Activated CD8-positive, alpha-beta T cell treated with anti-CD3 and anti-CD28 coated beads for 36 hours (primary cell): ENCODE results near the gene CDCA5. TPM values are rescaled to one million over a fixed set of nuclear protein-coding genes. Genes with fewer than 3 reads are reported as not detected.
"Not testable (repeated sequence)": the region's sequence is repeated elsewhere in the genome, so short reads cannot be mapped to it uniquely, and the experiment has no call there.

Source experiments
- ATAC-seq: fragments of 200-7000 bp; cut with Tn5 transposase; one replicate; pipeline ENCODE4 v1.10.0; 2021; ENCODE audit warnings: mild to moderate bottlenecking, moderate library complexity
- CTCF ChIA-PET: fragments of 350-600 bp; sonication (Branson Sonifier 250); formaldehyde crosslinking; loops from one replicate; lab custom pipeline; 2021; ENCODE audit warnings: antibody characterized with exemption; lab: Charles Lee
- POLR2A ChIA-PET: fragments of 350-600 bp; sonication (Branson Sonifier 250); formaldehyde crosslinking; loops from one replicate; lab custom pipeline; 2021; ENCODE audit warnings: antibody characterized with exemption; lab: Charles Lee
- DNase-seq: peaks from one replicate; pipeline ENCODE4 v3.0.0-alpha.2; 2020
- H3K27ac Mint-ChIP-seq: one replicate; pipeline ENCODE4 v1.8.0; 2021; ENCODE audit warnings: mild to moderate bottlenecking, mixed read lengths
- H3K27me3 Mint-ChIP-seq: one replicate; pipeline ENCODE4 v1.8.0; 2021; ENCODE audit warnings: mixed read lengths
- H3K36me3 Mint-ChIP-seq: one replicate; pipeline ENCODE4 v1.8.0; 2021; ENCODE audit warnings: low read depth, mixed read lengths
- H3K4me1 Mint-ChIP-seq: one replicate; pipeline ENCODE4 v1.8.0; 2021; ENCODE audit warnings: low read depth, mixed read lengths
- H3K4me3 Mint-ChIP-seq: one replicate; pipeline ENCODE4 v1.8.0; 2021; ENCODE audit warnings: mild to moderate bottlenecking, moderate library complexity, mixed read lengths
- H3K9me3 Mint-ChIP-seq: one replicate; pipeline ENCODE4 v1.8.0; 2021; ENCODE audit warnings: mixed read lengths
- intact Hi-C: fragments of 100-400 bp; cut with micrococcal nuclease; formaldehyde crosslinking; loops from one replicate; pipeline ENCODE4 v1.10.0; 2022
- total RNA-seq, 2 experiments: library from RNA; stranded (reverse); gene quantifications; one replicate each; pipeline ENCODE4 v1.2.3, GENCODE V29; 2021
- TF ChIP-seq, protein P1 (sequence below): fragments of 200-600 bp; IDR thresholded peaks from one replicate; pipeline ENCODE4 v1.8.0; 2022; ENCODE audit warnings: antibody characterized with exemption, mild to moderate bottlenecking

The CDCA5 gene
- total RNA-seq, 2 experiments from 2014 or later: 112 TPM

DNA sequence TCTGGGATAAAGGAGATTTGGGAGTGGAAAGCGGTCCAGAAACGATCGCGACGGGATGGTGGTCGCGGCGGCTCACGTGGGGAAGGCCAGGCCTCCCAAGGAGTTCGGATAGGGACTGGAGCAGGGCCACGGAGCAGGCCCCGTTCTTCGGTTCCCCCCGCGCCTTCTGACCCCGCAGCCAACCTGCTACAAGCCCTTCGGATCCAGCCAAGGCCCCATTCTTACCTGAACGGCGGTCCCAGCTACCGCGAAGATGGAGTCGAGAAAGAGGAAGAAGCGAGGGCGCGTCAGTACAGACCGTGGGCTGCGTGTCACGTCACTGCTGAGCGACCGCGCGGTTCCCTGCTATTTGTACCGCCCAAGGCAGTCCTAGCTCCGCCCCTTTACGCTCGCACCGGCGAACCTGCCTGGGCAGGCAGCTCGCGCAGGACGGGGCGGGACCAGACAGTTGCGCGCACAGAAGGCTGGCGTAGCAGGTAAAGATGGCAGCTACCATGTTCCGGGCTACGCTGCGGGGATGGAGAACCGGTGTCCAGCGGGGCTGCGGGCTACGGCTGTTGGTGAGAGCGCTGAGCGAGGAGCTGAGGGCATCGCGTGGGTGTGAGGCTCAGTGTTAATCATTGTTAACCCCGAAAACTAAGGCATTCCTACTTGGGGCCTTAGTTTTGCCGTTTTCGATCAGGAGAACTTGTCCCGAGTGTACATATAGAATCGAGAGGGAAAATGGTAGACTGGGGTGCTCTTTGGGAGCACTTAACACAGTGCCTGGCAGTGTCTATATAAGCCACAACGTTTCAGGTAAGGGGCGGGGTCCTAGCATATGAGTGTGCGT lies 38.2 kb upstream of the CDCA5 start, which contains the start of the genes FAU and MRPL49:
Gene FAU (minus strand): TSS at position 270 of the 832 bp plus-strand sequence. CDS start 321 bp downstream, outside the sequence.
Gene MRPL49 (plus strand): TSS at position 457 of the 832 bp plus-strand sequence. CDS start 26 bp downstream, at position 483.
- Mint-ChIP-seq H3K9me3 (no peaks in the 10 kb centered on the region), H3K27me3 (no peaks in the 10 kb centered on the region), H3K36me3 (peaks cover 59% of the 10 kb centered on the region), H3K27ac (peak within 1 kb of the TSS; percentile 99), H3K4me3 (peak within 1 kb of the TSS; percentile 100), H3K4me1 (peaks cover 42% of the 10 kb centered on the region)
- CTCF ChIA-PET: interaction anchor here (1.0 to 2.3 kb wide), 13 partner anchors 8 to 262 kb away, joined by 3 to 29 read pairs (median 6); partner anchors contain the start of genes CAPN1, POLA2, SYVN1 and TM7SF2
- POLR2A ChIA-PET: interaction anchor here (0.6 to 16.2 kb wide), 15 partner anchors 9 to 377 kb away, joined by 3 to 294 read pairs (median 4); partner anchors contain the start of genes ARL2, MALAT1, POLA2 and SYVN1
- DNase-seq (peak; percentile 100), ATAC-seq (peak; percentile 86)
- TF ChIP-seq, protein P1, sequence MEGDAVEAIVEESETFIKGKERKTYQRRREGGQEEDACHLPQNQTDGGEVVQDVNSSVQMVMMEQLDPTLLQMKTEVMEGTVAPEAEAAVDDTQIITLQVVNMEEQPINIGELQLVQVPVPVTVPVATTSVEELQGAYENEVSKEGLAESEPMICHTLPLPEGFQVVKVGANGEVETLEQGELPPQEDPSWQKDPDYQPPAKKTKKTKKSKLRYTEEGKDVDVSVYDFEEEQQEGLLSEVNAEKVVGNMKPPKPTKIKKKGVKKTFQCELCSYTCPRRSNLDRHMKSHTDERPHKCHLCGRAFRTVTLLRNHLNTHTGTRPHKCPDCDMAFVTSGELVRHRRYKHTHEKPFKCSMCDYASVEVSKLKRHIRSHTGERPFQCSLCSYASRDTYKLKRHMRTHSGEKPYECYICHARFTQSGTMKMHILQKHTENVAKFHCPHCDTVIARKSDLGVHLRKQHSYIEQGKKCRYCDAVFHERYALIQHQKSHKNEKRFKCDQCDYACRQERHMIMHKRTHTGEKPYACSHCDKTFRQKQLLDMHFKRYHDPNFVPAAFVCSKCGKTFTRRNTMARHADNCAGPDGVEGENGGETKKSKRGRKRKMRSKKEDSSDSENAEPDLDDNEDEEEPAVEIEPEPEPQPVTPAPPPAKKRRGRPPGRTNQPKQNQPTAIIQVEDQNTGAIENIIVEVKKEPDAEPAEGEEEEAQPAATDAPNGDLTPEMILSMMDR: no peak
- intact Hi-C loops: no loop called here

GRCh38 chr11:65121447-65121864 lies 37.6 kb upstream of the CDCA5 start:
- intact Hi-C loops: no loop called here

GRCh38 chr11:65120831-65121230 lies 37.0 kb upstream of the CDCA5 start:
- intact Hi-C loops: no loop called here
- Mint-ChIP-seq H3K27ac (peak overlapping the region; percentile 99), H3K4me3 (peak overlapping the region; percentile 100), H3K9me3 (no peaks in the 10 kb centered on the region), H3K27me3 (no peaks in the 10 kb centered on the region), H3K36me3 (peaks cover 63% of the 10 kb centered on the region), H3K4me1 (peaks cover 48% of the 10 kb centered on the region)
- ChIA-PET POLR2A (interaction anchor here (1.3 to 16.2 kb wide), 10 partner anchors 8 to 379 kb away, joined by 4 to 294 read pairs (median 8); partner anchors contain the start of genes ARL2, MALAT1, POLA2 and SYVN1), CTCF (interaction anchor here (0.9 to 2.3 kb wide), 9 partner anchors 9 to 191 kb away, joined by 3 to 29 read pairs (median 6); partner anchors contain the start of genes SYVN1 and TM7SF2)
- TF ChIP-seq, protein P1: no peak
- ATAC-seq: no peak
- no peak for DNase-seq

More at GRCh38 chr11:65121447-65121864, 37.6 kb upstream of the CDCA5 start:
- ATAC-seq (no peak), DNase-seq (peak; percentile 49)
- Mint-ChIP-seq H3K27me3 (no peaks in the 10 kb centered on the region), H3K4me1 (peaks cover 44% of the 10 kb centered on the region), H3K4me3 (peak overlapping the region; percentile 100), H3K27ac (peak overlapping the region; percentile 99), H3K36me3 (peaks cover 60% of the 10 kb centered on the region), H3K9me3 (no peaks in the 10 kb centered on the region)
- ChIA-PET POLR2A (interaction anchor here (0.9 to 16.2 kb wide), 15 partner anchors 9 to 378 kb away, joined by 3 to 294 read pairs (median 4); partner anchors contain the start of genes ARL2, MALAT1, POLA2 and SYVN1), CTCF (interaction anchor here (0.9 to 2.3 kb wide), 15 partner anchors 8 to 262 kb away, joined by 3 to 29 read pairs (median 4); partner anchors contain the start of genes CAPN1, POLA2, SYVN1 and TM7SF2)
- TF ChIP-seq, protein P1: no peak

DNA sequence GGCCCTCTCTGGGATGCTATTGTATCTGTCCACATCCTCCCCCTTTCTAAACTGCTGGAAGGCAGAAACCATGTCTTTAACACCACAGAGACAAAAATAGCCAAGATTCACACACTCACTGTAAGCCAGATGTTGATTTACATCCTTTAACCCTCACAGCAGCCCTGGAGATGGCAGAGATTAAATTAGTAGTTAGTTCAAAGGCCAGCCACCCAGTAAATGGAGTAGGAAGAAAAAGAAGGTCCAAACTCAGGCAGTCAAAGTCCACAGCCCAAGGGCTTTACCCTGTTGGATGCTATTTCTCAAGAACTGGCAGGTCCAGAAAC lies 35.8 kb upstream of the CDCA5 start:
- ATAC-seq (no peak), DNase-seq (no peak)
- POLR2A ChIA-PET: interaction anchor here (0.5 to 16.2 kb wide), 7 partner anchors 10 to 380 kb away, joined by 3 to 294 read pairs (median 6); partner anchors contain the start of genes MALAT1, SYVN1 and VPS51
- peak overlapping the region; percentile 99 for H3K27ac Mint-ChIP-seq
- H3K4me1 Mint-ChIP-seq: peaks cover 55% of the 10 kb centered on the region
- CTCF ChIA-PET: interaction anchor here (1.1 to 3.4 kb wide), 3 partner anchors 12 to 271 kb away, joined by 3 to 17 read pairs (median 4); partner anchors contain the start of gene SYVN1
- H3K36me3 Mint-ChIP-seq: peaks cover 65% of the 10 kb centered on the region
- TF ChIP-seq, protein P1: no peak
- no peaks in the 10 kb centered on the region for H3K9me3 Mint-ChIP-seq
- intact Hi-C loops: loop anchor here (10.0 kb wide), 1 partner anchor 105 kb away; the partner anchor contains the start of gene ARL2
- peak overlapping the region; percentile 100 for H3K4me3 Mint-ChIP-seq
- H3K27me3 Mint-ChIP-seq: no peaks in the 10 kb centered on the region

GRCh38 chr11:65118891-65119669 lies 35.2 kb upstream of the CDCA5 start:
- DNase-seq, H3K27me3 Mint-ChIP-seq, H3K9me3 Mint-ChIP-seq, ATAC-seq: not testable (repeated sequence)
- Mint-ChIP-seq H3K4me3 (peak overlapping the region; percentile 36), H3K27ac (peak overlapping the region; percentile 99), H3K36me3 (peaks cover 62% of the 10 kb centered on the region), H3K4me1 (peaks cover 54% of the 10 kb centered on the region)
- ChIA-PET POLR2A (interaction anchor here (0.7 to 16.2 kb wide), 9 partner anchors 9 to 380 kb away, joined by 3 to 294 read pairs (median 6); partner anchors contain the start of genes MALAT1, SYVN1 and VPS51), CTCF (interaction anchor here (1.0 to 3.4 kb wide), 6 partner anchors 10 to 275 kb away, joined by 3 to 18 read pairs (median 4); partner anchors contain the start of genes ARL2, CDC42BPG and SYVN1)
- intact Hi-C loops: loop anchor here (10.0 kb wide), 1 partner anchor 104 kb away; the partner anchor contains the start of gene ARL2
